Neural progenitor cell (in vitro differentiated cells): ENCODE results near the gene NT5DC3.

Source experiments
- CTCF ChIP-seq: fragments of 200-600 bp; sonication (generic); IDR thresholded peaks from 2 replicates; pipeline ENCODE4 v1.5.1; 2017; ENCODE audit warnings: antibody characterized with exemption, mild to moderate bottlenecking
- EZH2 ChIP-seq: fragments of 200-600 bp; sonication (generic); IDR thresholded peaks from 2 replicates; pipeline ENCODE4 v1.6.1; 2017; ENCODE audit warnings: antibody characterized with exemption, mild to moderate bottlenecking, moderate library complexity

- TF ChIP-seq CTCF (no peak), EZH2 (no peak)
Observed at GRCh38 chr12:103879048-103879692, 38.1 kb upstream of the NT5DC3 start.
